ENCODE data around the gene INAFM1. TPM values are rescaled to one million over a fixed set of nuclear protein-coding genes. Genes with fewer than 3 reads are reported as not detected.

INAFM1 gene
- total and polyA plus RNA-seq, 2 donors (not counting 1 experiment from before 2014, with no cell fraction given), result 6.6 to 13.6 TPM

GRCh38 chr19:47225746-47226425 lies 48.8 kb upstream of the INAFM1 start:
- peaks cover 0 to 31% (median 1%) of the 10 kb centered on the region in 4 experiments for H3K27me3 ChIP-seq (replicated peaks in 1 of 4; ENCODE audit: control extremely low read depth in 1 of 4, control insufficient read depth in 3 of 4, insufficient read depth in 4 of 4, low read length in 3 of 4)
- peak overlapping the region; percentile 100 for H3K4me2 ChIP-seq (replicated peaks; ENCODE audit: low read depth, low read length, poor library complexity, severe bottlenecking)
- Mint-ChIP-seq H3K4me1 (peaks cover 15% of the 10 kb centered on the region), H3K27ac (peak overlapping the region; percentile 95), H3K27me3 (no peaks in the 10 kb centered on the region), H3K9me3 (ENCODE audit: insufficient read depth) (no peaks in the 10 kb centered on the region), H3K4me3 (peak overlapping the region; percentile 90)
- no peaks in the 10 kb centered on the region for H3K9me3 ChIP-seq (ENCODE audit: control extremely low read depth in 1 of 3, control insufficient read depth in 2 of 3, insufficient read depth in 1 of 3, low read length in 2 of 3)
- peak overlapping the region; percentile 82 to 93 for H3K27ac ChIP-seq (ENCODE audit: low read length in 2 of 2)
- WGBS (ENCODE audit: insufficient coverage), result 2% methylated on average over 59 of the region's 59 CpGs
- H2AFZ ChIP-seq (ENCODE audit: insufficient read depth, low read depth, low read length, poor library complexity, severe bottlenecking), result no peak overlapping the region
- TF ChIP-seq CTCF (IDR thresholded peaks at IDR 0.05), result peak; percentile 50
- TF ChIP-seq EZH2 (IDR thresholded peaks at IDR 0.05; ENCODE audit: borderline replicate concordance, insufficient read depth, low read depth, low read length, poor library complexity, severe bottlenecking), result no peak
- CTCF ChIA-PET, result interaction anchor here (0.7 to 7.3 kb wide), 11 partner anchors 12 to 113 kb away, joined by 3 to 99 read pairs (median 3); partner anchors contain the start of gene ZC3H4
- POLR2A ChIA-PET, result interaction anchor here (0.5 to 3.4 kb wide), 19 partner anchors 9 to 1547 kb away, joined by 3 to 37 read pairs (median 7); partner anchors contain the start of genes CCDC9, INAFM1 and ZC3H4
- peak overlapping the region; percentile 89 for H3K9ac ChIP-seq (ENCODE audit: low read length)
- H3K79me2 ChIP-seq (ENCODE audit: control insufficient read depth, insufficient read depth, low read length), result no peaks in the 10 kb centered on the region
- DNase-seq, result peak; percentile 93
- peak; percentile 62 for ATAC-seq (ENCODE audit: low read depth)
- H3K4me3 ChIP-seq (ENCODE audit: control extremely low read depth in 1 of 5, extremely low read depth in 1 of 5, insufficient read depth in 1 of 5, low read depth in 2 of 5, low read length in 4 of 5), result peak overlapping the region in 4 of 5 experiments; percentile 42 to 95 (median 56)
- intact Hi-C loops (cut with micrococcal nuclease), result loop anchor here (1.0 to 5.0 kb wide), 7 partner anchors 15 to 439 kb away; partner anchors contain the start of genes CCDC9, INAFM1 and SLC1A5
- H3K36me3 ChIP-seq (replicated peaks in 1 of 2; ENCODE audit: control extremely low read depth in 1 of 2, control insufficient read depth in 1 of 2, extremely low read depth in 1 of 2, insufficient read depth in 2 of 2, low read length in 1 of 2), result no peaks in the 10 kb centered on the region
- H4K20me1 ChIP-seq (ENCODE audit: control insufficient read depth, insufficient read depth, low read length, poor library complexity, severe bottlenecking), result peaks cover 26% of the 10 kb centered on the region
- peaks cover 41 to 46% of the 10 kb centered on the region in 2 donors for H3K4me1 ChIP-seq (ENCODE audit: control insufficient read depth in 2 of 2, insufficient read depth in 2 of 2, low read length in 2 of 2)

All from B cell (primary cell).